HepG2 (cell line): ENCODE data around the gene ZSWIM7. TPM values are rescaled to one million over a fixed set of nuclear protein-coding genes. Genes with fewer than 3 reads are reported as not detected.

Experiments
- BORCS8-MEF2B ChIP-seq: sonication (generic); formaldehyde crosslinking; IDR thresholded peaks from 2 replicates; pipeline ENCODE4 v1.8.0; 2022; ENCODE audit warnings: mild to moderate bottlenecking, missing genetic modification reagents
- GATAD2A ChIP-seq: IDR thresholded peaks from 2 replicates; pipeline ENCODE4 v1.6.1; 2016
- HOXA9 ChIP-seq: sonication (generic); formaldehyde crosslinking; IDR thresholded peaks from 2 replicates; pipeline ENCODE4 v1.8.1; 2022; ENCODE audit warnings: missing genetic modification reagents, mild to moderate bottlenecking, moderate library complexity, borderline replicate concordance
- KDM3A ChIP-seq: IDR thresholded peaks from 2 replicates; pipeline ENCODE4 v1.6.1; 2018; ENCODE audit warnings: low read depth, missing compliant biosample characterization
- KDM5B ChIP-seq: sonication (generic); formaldehyde crosslinking; IDR thresholded peaks from 2 replicates; pipeline ENCODE4 v1.4.0; 2020; ENCODE audit warnings: missing genetic modification reagents, mild to moderate bottlenecking, borderline replicate concordance
- KLF13 ChIP-seq: sonication (generic); formaldehyde crosslinking; IDR thresholded peaks from 2 replicates; pipeline ENCODE4 v1.4.0; 2020; ENCODE audit warnings: mild to moderate bottlenecking, missing genetic modification reagents
- MEF2D ChIP-seq: sonication (generic); formaldehyde crosslinking; IDR thresholded peaks from 2 replicates; pipeline ENCODE4 v1.5.1; 2020; ENCODE audit warnings: mild to moderate bottlenecking, missing genetic modification reagents
- MTA1 ChIP-seq: sonication (generic); formaldehyde crosslinking; IDR thresholded peaks from 2 replicates; pipeline ENCODE4 v1.4.0; 2020; ENCODE audit warnings: missing genetic modification reagents, mild to moderate bottlenecking, borderline replicate concordance
- PAX8 ChIP-seq: sonication (generic); formaldehyde crosslinking; IDR thresholded peaks from 2 replicates; pipeline ENCODE4 v1.8.0; 2022; ENCODE audit warnings: mild to moderate bottlenecking, missing genetic modification reagents, borderline replicate concordance
- RXRA ChIP-seq: sonication (generic); formaldehyde crosslinking; IDR thresholded peaks from 2 replicates; pipeline ENCODE4 v1.5.1; 2020; ENCODE audit warnings: missing genetic modification reagents
- SALL1 ChIP-seq: sonication (generic); formaldehyde crosslinking; IDR thresholded peaks from 2 replicates; pipeline ENCODE4 v1.8.0; 2022; ENCODE audit warnings: mild to moderate bottlenecking, missing genetic modification reagents
- SNAI1 ChIP-seq: sonication (generic); formaldehyde crosslinking; IDR thresholded peaks from 2 replicates; pipeline ENCODE4 v1.5.0; 2020; ENCODE audit warnings: mild to moderate bottlenecking, missing genetic modification reagents, borderline replicate concordance
- TARDBP ChIP-seq: sonication (generic); formaldehyde crosslinking; IDR thresholded peaks from 2 replicates; pipeline ENCODE4 v1.8.0; 2022; ENCODE audit warnings: mild to moderate bottlenecking, missing genetic modification reagents
- TMF1 ChIP-seq: sonication (generic); formaldehyde crosslinking; IDR thresholded peaks from 2 replicates; pipeline ENCODE4 v1.8.1; 2022; ENCODE audit warnings: low read depth, missing genetic modification reagents
- ZNF441 ChIP-seq: sonication (generic); formaldehyde crosslinking; IDR thresholded peaks from 2 replicates; pipeline ENCODE4 v1.7.0; 2021; ENCODE audit warnings: missing genetic modification reagents, borderline replicate concordance
- ZNF496 ChIP-seq: sonication (generic); formaldehyde crosslinking; IDR thresholded peaks from 2 replicates; pipeline ENCODE4 v1.8.1; 2023; ENCODE audit warnings: mild to moderate bottlenecking, moderate library complexity, missing genetic modification reagents; ENCODE audit not compliant: insufficient replicate concordance
- ZNF501 ChIP-seq: sonication (generic); formaldehyde crosslinking; IDR thresholded peaks from 2 replicates; pipeline ENCODE4 v1.5.1; 2020; ENCODE audit warnings: mild to moderate bottlenecking, moderate library complexity, missing genetic modification reagents
- ZNF670 ChIP-seq: sonication (generic); formaldehyde crosslinking; IDR thresholded peaks from 2 replicates; pipeline ENCODE4 v1.8.0; 2022; ENCODE audit warnings: mild to moderate bottlenecking, missing genetic modification reagents, borderline replicate concordance
- ZNF703 ChIP-seq: sonication (generic); formaldehyde crosslinking; IDR thresholded peaks from 2 replicates; pipeline ENCODE4 v1.5.1; 2020; ENCODE audit warnings: missing genetic modification reagents, mild to moderate bottlenecking, moderate library complexity, borderline replicate concordance
- ZNF777 ChIP-seq: sonication (generic); formaldehyde crosslinking; IDR thresholded peaks from 2 replicates; pipeline ENCODE4 v1.4.0; 2020; ENCODE audit warnings: missing genetic modification reagents
- polyA plus RNA-seq, 8 experiments: library from polyadenylated mRNA; depleted of rRNA in 3 of 8; stranded (reverse) in 7 of 8; unstranded in 1 of 8; fragments of >200 nt; fragmentation: Illumina TruSeq in 4 of 8; extraction: Trizol in 4 of 8; gene quantifications; 2 replicates each; pipeline versions ENCODE4 v1.2.1 to v1.2.3, GENCODE V29; 2011 to 2016; ENCODE audit warnings: low read depth in 4 of 8, missing spikeins in 1 of 8, mixed read lengths in 1 of 8; ENCODE audit not compliant: insufficient read depth in 1 of 8
- total RNA-seq, 5 experiments: library from RNA; depleted of rRNA; stranded (reverse); fragments of >200 nt; fragmentation: Illumina TruSeq; extraction: Trizol; gene quantifications; 2 replicates each; pipeline ENCODE4 v1.2.3, GENCODE V29; 2016; ENCODE audit warnings: low read depth in 1 of 5
- TF ChIP-seq, protein P1 (sequence below): sonication (generic); formaldehyde crosslinking; IDR thresholded peaks from 2 replicates; pipeline ENCODE4 v1.5.0; 2020; ENCODE audit warnings: mild to moderate bottlenecking, low read depth, missing genetic modification reagents, borderline replicate concordance
- TF ChIP-seq, protein P2 (sequence below): IDR thresholded peaks from 2 replicates; pipeline ENCODE4 v1.6.1; 2016
- TF ChIP-seq, protein P3 (sequence below): sonication (generic); formaldehyde crosslinking; IDR thresholded peaks from 2 replicates; pipeline ENCODE4 v1.5.1; 2020; ENCODE audit warnings: mild to moderate bottlenecking, missing genetic modification reagents, moderate library complexity

ZSWIM7 gene
- total and polyA plus RNA-seq, 2 of the 13 experiments (the other 11 are each of a cell fraction or from before 2014, with no cell fraction given): 13.1 to 28.1 TPM

DNA sequence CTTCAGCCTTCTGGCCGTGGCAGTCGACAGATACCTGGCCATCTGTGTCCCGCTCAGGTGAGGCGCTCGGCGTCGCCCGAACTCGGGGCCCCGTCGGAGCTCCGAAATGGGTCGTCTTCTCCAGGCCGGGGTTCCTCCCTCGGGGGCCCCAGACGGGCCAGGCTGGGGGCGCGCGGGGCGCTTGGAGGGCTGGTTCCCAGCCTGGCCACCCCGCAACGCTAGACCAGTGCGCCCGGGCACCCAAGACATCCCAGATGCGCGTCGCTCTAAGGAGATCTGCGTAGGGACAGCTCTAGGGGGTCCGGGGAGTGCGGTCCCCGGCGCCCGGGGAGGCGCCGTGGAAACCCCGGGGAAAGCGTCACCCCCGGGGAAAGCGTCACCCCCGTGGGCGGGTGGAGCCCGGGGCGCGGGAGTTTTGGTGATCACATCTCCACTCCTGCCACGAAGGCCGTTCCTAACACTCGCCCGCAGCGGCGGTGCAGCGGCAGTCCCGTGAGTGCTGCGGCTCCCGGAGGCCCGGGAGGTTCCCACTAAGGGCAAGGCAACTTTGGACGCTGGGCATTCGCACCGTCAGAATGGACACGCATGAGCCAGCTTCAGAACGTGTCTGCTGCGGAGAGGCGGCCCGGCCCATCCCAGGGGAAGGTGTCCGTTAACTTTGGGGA, 53.8 kb downstream of the ZSWIM7 start (continued):
- peak; percentile 10; the same call in 1 of the 2 replicates for TF ChIP-seq TMF1 (CRISPR knock-in tag)
- peak; percentile 87 for TF ChIP-seq ZNF777 (CRISPR knock-in tag)
- 0 out of 2 replicates have a peak, but pooled peaks have one; percentile 63 for TF ChIP-seq SNAI1 (CRISPR knock-in tag)
- TF ChIP-seq, protein P1, sequence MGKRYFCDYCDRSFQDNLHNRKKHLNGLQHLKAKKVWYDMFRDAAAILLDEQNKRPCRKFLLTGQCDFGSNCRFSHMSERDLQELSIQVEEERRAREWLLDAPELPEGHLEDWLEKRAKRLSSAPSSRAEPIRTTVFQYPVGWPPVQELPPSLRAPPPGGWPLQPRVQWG (CRISPR knock-in tag): no peak
- TF ChIP-seq ZNF670 (CRISPR knock-in tag): peak; percentile 57
- 0 out of 2 replicates have a peak, but pooled peaks have one; percentile 33 for TF ChIP-seq MEF2D (CRISPR knock-in tag)
- 0 out of 2 replicates have a peak, but pooled peaks have one; percentile 22 for TF ChIP-seq TARDBP (CRISPR knock-in tag)
- TF ChIP-seq ZNF496 (CRISPR knock-in tag): no peak
- no peak for TF ChIP-seq HOXA9
- TF ChIP-seq ZNF501 (CRISPR knock-in tag): 0 out of 2 replicates have a peak, but pooled peaks have one; percentile 16
- 0 out of 2 replicates have a peak, but pooled peaks have one; percentile 29 for TF ChIP-seq ZNF703
- peak; percentile 27; the same call in 1 of the 2 replicates for TF ChIP-seq RXRA
- TF ChIP-seq, protein P2, sequence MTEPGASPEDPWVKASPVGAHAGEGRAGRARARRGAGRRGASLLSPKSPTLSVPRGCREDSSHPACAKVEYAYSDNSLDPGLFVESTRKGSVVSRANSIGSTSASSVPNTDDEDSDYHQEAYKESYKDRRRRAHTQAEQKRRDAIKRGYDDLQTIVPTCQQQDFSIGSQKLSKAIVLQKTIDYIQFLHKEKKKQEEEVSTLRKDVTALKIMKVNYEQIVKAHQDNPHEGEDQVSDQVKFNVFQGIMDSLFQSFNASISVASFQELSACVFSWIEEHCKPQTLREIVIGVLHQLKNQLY: no peak
- 0 out of 2 replicates have a peak, but pooled peaks have one; percentile 1 for TF ChIP-seq BORCS8-MEF2B (CRISPR knock-in tag)
- 0 out of 2 replicates have a peak, but pooled peaks have one; percentile 3 for TF ChIP-seq PAX8 (CRISPR knock-in tag)
- TF ChIP-seq ZNF441 (CRISPR knock-in tag): 0 out of 2 replicates have a peak, but pooled peaks have one; percentile 25
- TF ChIP-seq SALL1 (CRISPR knock-in tag): 0 out of 2 replicates have a peak, but pooled peaks have one; percentile 0
- TF ChIP-seq KDM3A: no peak
- TF ChIP-seq KDM5B (CRISPR knock-in tag): peak; percentile 2; the same call in 1 of the 2 replicates
- 0 out of 2 replicates have a peak, but pooled peaks have one; percentile 14 for TF ChIP-seq GATAD2A (CRISPR knock-in tag)
- 0 out of 2 replicates have a peak, but pooled peaks have one; percentile 3 for TF ChIP-seq KLF13 (CRISPR knock-in tag)
- TF ChIP-seq, protein P3, sequence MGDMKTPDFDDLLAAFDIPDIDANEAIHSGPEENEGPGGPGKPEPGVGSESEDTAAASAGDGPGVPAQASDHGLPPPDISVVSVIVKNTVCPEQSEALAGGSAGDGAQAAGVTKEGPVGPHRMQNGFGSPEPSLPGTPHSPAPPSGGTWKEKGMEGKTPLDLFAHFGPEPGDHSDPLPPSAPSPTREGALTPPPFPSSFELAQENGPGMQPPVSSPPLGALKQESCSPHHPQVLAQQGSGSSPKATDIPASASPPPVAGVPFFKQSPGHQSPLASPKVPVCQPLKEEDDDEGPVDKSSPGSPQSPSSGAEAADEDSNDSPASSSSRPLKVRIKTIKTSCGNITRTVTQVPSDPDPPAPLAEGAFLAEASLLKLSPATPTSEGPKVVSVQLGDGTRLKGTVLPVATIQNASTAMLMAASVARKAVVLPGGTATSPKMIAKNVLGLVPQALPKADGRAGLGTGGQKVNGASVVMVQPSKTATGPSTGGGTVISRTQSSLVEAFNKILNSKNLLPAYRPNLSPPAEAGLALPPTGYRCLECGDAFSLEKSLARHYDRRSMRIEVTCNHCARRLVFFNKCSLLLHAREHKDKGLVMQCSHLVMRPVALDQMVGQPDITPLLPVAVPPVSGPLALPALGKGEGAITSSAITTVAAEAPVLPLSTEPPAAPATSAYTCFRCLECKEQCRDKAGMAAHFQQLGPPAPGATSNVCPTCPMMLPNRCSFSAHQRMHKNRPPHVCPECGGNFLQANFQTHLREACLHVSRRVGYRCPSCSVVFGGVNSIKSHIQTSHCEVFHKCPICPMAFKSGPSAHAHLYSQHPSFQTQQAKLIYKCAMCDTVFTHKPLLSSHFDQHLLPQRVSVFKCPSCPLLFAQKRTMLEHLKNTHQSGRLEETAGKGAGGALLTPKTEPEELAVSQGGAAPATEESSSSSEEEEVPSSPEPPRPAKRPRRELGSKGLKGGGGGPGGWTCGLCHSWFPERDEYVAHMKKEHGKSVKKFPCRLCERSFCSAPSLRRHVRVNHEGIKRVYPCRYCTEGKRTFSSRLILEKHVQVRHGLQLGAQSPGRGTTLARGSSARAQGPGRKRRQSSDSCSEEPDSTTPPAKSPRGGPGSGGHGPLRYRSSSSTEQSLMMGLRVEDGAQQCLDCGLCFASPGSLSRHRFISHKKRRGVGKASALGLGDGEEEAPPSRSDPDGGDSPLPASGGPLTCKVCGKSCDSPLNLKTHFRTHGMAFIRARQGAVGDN: peak; percentile 83; the same call in 1 of the 2 replicates
- TF ChIP-seq MTA1 (CRISPR knock-in tag): no peak
